Measurements from ENCODE around the gene PKN2. TPM values are rescaled to one million over a fixed set of nuclear protein-coding genes. Genes with fewer than 3 reads are reported as not detected.

PKN2 gene
- total RNA-seq, 1 experiment from 2014 or later, result 74.1 TPM

DNA sequence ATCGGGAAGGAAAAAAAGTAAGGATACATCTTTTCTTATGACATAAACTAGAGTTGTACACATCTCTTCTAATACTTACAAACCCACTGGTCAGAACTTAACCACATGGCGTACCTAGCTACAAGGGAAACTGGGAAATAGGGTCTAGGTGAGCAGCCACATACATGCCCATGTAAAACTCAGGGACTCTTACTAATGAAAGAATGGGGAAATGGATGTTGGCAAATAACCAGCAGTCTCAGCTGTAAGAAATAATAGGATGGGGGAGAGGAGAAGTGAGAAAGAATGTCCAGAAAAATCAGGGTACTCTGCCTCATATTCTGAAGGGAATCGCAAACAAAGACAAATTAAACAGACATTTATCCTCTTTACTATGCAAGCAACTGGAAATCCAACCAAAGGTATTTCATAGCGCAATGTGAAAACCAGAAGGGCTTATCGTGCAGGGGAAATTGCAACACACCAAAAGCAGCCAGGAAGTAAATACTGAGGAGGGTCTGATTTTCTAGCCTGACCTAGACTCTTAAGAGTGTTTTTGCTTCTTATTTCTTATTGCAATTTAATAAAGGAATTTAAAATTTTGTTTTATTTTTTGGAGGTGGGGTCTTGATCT lies 189.8 kb downstream of the PKN2 start:
- ChIA-PET POLR2A (no interaction called here), CTCF (no interaction called here)
- Histone ChIP-seq H3K27me3 (ENCODE audit: control insufficient read depth, insufficient read depth, low read length) (no peaks in the 10 kb centered on the region), H3K9me3 (ENCODE audit: control insufficient read depth, insufficient read depth, low read depth, low read length) (no peaks in the 10 kb centered on the region), H3K36me3 (ENCODE audit: control insufficient read depth, insufficient read depth, low read length) (no peaks in the 10 kb centered on the region; the same call in 1 of the 2 replicates), H3K27ac (ENCODE audit: low read length) (no peak overlapping the region), H3K4me1 (ENCODE audit: control insufficient read depth, insufficient read depth, low read length) (no peaks in the 10 kb centered on the region), H3K4me3 (ENCODE audit: low read depth in 2 of 2, low read length in 2 of 2) (no peak overlapping the region)
- ATAC-seq, result no peak
- in situ Hi-C loops (cut with HindIII; ENCODE audit: low pct_unique_long_range_greater_than_20kb, low sequenced_read_pairs), result no loop called here
- DNase-seq (ENCODE audit: low read depth, low spot score), result no peak
- TF ChIP-seq SIN3A (IDR thresholded peaks at IDR 0.05; ENCODE audit: borderline replicate concordance, insufficient read depth, low read depth, low read length) (no peak), TCF7L2 (IDR thresholded peaks at IDR 0.05; ENCODE audit: low read depth, low read length) (no peak), POLR2AphosphoS5 (IDR thresholded peaks at IDR 0.05; ENCODE audit: low read depth, low read length) (no peak)
- TF ChIP-seq, protein P1, sequence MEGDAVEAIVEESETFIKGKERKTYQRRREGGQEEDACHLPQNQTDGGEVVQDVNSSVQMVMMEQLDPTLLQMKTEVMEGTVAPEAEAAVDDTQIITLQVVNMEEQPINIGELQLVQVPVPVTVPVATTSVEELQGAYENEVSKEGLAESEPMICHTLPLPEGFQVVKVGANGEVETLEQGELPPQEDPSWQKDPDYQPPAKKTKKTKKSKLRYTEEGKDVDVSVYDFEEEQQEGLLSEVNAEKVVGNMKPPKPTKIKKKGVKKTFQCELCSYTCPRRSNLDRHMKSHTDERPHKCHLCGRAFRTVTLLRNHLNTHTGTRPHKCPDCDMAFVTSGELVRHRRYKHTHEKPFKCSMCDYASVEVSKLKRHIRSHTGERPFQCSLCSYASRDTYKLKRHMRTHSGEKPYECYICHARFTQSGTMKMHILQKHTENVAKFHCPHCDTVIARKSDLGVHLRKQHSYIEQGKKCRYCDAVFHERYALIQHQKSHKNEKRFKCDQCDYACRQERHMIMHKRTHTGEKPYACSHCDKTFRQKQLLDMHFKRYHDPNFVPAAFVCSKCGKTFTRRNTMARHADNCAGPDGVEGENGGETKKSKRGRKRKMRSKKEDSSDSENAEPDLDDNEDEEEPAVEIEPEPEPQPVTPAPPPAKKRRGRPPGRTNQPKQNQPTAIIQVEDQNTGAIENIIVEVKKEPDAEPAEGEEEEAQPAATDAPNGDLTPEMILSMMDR (IDR thresholded peaks at IDR 0.05), result no peak
- TF ChIP-seq, protein P2, sequence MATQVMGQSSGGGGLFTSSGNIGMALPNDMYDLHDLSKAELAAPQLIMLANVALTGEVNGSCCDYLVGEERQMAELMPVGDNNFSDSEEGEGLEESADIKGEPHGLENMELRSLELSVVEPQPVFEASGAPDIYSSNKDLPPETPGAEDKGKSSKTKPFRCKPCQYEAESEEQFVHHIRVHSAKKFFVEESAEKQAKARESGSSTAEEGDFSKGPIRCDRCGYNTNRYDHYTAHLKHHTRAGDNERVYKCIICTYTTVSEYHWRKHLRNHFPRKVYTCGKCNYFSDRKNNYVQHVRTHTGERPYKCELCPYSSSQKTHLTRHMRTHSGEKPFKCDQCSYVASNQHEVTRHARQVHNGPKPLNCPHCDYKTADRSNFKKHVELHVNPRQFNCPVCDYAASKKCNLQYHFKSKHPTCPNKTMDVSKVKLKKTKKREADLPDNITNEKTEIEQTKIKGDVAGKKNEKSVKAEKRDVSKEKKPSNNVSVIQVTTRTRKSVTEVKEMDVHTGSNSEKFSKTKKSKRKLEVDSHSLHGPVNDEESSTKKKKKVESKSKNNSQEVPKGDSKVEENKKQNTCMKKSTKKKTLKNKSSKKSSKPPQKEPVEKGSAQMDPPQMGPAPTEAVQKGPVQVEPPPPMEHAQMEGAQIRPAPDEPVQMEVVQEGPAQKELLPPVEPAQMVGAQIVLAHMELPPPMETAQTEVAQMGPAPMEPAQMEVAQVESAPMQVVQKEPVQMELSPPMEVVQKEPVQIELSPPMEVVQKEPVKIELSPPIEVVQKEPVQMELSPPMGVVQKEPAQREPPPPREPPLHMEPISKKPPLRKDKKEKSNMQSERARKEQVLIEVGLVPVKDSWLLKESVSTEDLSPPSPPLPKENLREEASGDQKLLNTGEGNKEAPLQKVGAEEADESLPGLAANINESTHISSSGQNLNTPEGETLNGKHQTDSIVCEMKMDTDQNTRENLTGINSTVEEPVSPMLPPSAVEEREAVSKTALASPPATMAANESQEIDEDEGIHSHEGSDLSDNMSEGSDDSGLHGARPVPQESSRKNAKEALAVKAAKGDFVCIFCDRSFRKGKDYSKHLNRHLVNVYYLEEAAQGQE (IDR thresholded peaks at IDR 0.05; ENCODE audit: insufficient read depth in 1 of 2, low read depth in 2 of 2, low read length in 1 of 2), result no peak
- intact Hi-C loops (cut with micrococcal nuclease; ENCODE audit: unreplicated experiment), result loop anchor here (10.0 kb wide), 2 partner anchors 69 to 219 kb away; no protein-coding TSS in a partner anchor
- BruUV-seq (replicated peaks), result no TSS peak

DNA sequence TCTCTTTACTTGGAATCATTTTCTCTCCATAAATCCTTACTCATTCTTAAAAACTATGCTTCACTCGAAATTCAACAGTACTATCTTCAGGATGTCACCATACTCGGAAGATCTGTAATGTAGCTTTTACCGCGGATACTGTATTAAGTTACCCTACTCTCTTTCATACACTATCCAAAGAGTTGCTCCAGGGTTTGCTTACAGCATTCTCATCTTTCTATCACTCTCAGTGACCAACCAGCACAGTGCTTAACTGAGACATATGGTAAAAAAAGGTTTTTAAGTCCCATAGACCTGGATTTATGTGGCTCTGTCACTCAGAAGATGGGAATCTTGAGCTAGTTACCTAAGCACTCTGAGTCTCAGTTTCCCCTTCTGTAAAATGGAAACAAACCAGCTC lies 191.5 kb downstream of the PKN2 start:
- no peaks in the 10 kb centered on the region for H3K9me3 ChIP-seq (ENCODE audit: control insufficient read depth, insufficient read depth, low read depth, low read length)
- H3K4me1 ChIP-seq (ENCODE audit: control insufficient read depth, insufficient read depth, low read length), result no peaks in the 10 kb centered on the region
- no peak overlapping the region for H3K27ac ChIP-seq (ENCODE audit: low read length)
- intact Hi-C loops (cut with micrococcal nuclease; ENCODE audit: unreplicated experiment), result loop anchor here (5.0 to 10.0 kb wide), 3 partner anchors 71 to 268 kb away; no protein-coding TSS in a partner anchor
- no peaks in the 10 kb centered on the region for H3K27me3 ChIP-seq (ENCODE audit: control insufficient read depth, insufficient read depth, low read length)
- TF ChIP-seq TCF7L2 (IDR thresholded peaks at IDR 0.05; ENCODE audit: low read depth, low read length), result no peak
- TF ChIP-seq, protein P1 (IDR thresholded peaks at IDR 0.05), result no peak
- no peak for TF ChIP-seq POLR2AphosphoS5 (IDR thresholded peaks at IDR 0.05; ENCODE audit: low read depth, low read length)
- no peak for TF ChIP-seq SIN3A (IDR thresholded peaks at IDR 0.05; ENCODE audit: borderline replicate concordance, insufficient read depth, low read depth, low read length)
- TF ChIP-seq, protein P2 (IDR thresholded peaks at IDR 0.05; ENCODE audit: insufficient read depth in 1 of 2, low read depth in 2 of 2, low read length in 1 of 2), result no peak
- DNase-seq (ENCODE audit: low read depth, low spot score) (no peak), ATAC-seq (no peak)
- in situ Hi-C loops (cut with HindIII; ENCODE audit: low pct_unique_long_range_greater_than_20kb, low sequenced_read_pairs), result no loop called here
- H3K4me3 ChIP-seq (ENCODE audit: low read depth in 2 of 2, low read length in 2 of 2), result no peak overlapping the region
- ChIA-PET CTCF (no interaction called here), POLR2A (no interaction called here)
- H3K36me3 ChIP-seq (ENCODE audit: control insufficient read depth, insufficient read depth, low read length), result no peaks in the 10 kb centered on the region; the same call in 1 of the 2 replicates
- no TSS peak for BruUV-seq (replicated peaks)
